H1 (cell line): ENCODE data around the gene SLC5A10. TPM values are rescaled to one million over a fixed set of nuclear protein-coding genes. Genes with fewer than 3 reads are reported as not detected.

ENCODE experiments used
- CTCF ChIA-PET: fragments of 300-600 bp; sonication (Branson Sonifier 250); formaldehyde crosslinking; loops from one replicate; lab custom pipeline; 2021; ENCODE audit not compliant: partially characterized antibody; lab: Charles Lee
- POLR2A ChIA-PET: fragments of 300-600 bp; sonication (Branson Sonifier 250); formaldehyde crosslinking; loops from one replicate; lab custom pipeline; 2021; ENCODE audit warnings: inconsistent platforms; ENCODE audit not compliant: partially characterized antibody; lab: Charles Lee
- DNase-seq, 2 experiments: peaks; one replicate each; pipeline versions ENCODE4 v3.0.0 to v3.0.0-alpha.2; 2010 to 2022; ENCODE audit warnings: low spot score in 2 of 2, low read depth in 1 of 2, mixed read lengths in 1 of 2
- FAIRE-seq: peaks from 2 replicates; lab custom pipeline; 2011; peaks lifted over from hg19 to GRCh38; lab: Jason Lieb, UNC
- H2AFZ ChIP-seq: 2 replicates; pipeline ENCODE4 v1.8.1; 2012; ENCODE audit warnings: low read length, inconsistent platforms
- H2AK5ac ChIP-seq: 2 replicates; pipeline ENCODE4 v1.6.1; 2013; ENCODE audit warnings: low read depth, low read length
- H2BK120ac ChIP-seq: replicated peaks from 2 replicates; pipeline ENCODE3; 2013; ENCODE audit warnings: low read depth, low read length, inconsistent platforms
- H2BK12ac ChIP-seq: 2 replicates; pipeline ENCODE4 v1.6.1; 2013; ENCODE audit warnings: low read depth, low read length
- H2BK15ac ChIP-seq: 2 replicates; pipeline ENCODE4 v1.6.1; 2013; ENCODE audit warnings: low read length
- H2BK20ac ChIP-seq: 2 replicates; pipeline ENCODE4 v1.6.1; 2013; ENCODE audit warnings: low read length
- H2BK5ac ChIP-seq: 2 replicates; pipeline ENCODE4 v1.6.1; 2013; ENCODE audit warnings: low read depth, low read length
- H3K14ac ChIP-seq: 2 replicates; pipeline ENCODE4 v1.6.1; 2013; ENCODE audit warnings: inconsistent platforms; ENCODE audit not compliant: insufficient read length
- H3K18ac ChIP-seq: 2 replicates; pipeline ENCODE4 v1.6.1; 2013; ENCODE audit warnings: low read length; ENCODE audit errors: extremely low read depth
- H3K23ac ChIP-seq: 2 replicates; pipeline ENCODE4 v1.6.1; 2013; ENCODE audit warnings: inconsistent platforms; ENCODE audit not compliant: insufficient read length
- H3K23me2 ChIP-seq: 2 replicates; pipeline ENCODE4 v1.6.1; 2013; ENCODE audit warnings: low read depth, low read length
- H3K27ac ChIP-seq: 2 replicates; pipeline ENCODE4 v1.6.1; 2011; ENCODE audit warnings: low read depth, low read length, inconsistent platforms
- H3K27me3 ChIP-seq, 4 experiments: replicated peaks in 1 of 4; 1 replicate in 1 of 4; 2 replicates in 3 of 4; pipeline versions ENCODE4 v1.6.1 to v1.8.1; 2011 to 2013; ENCODE audit warnings: low read length in 3 of 4, mild to moderate bottlenecking in 3 of 4, inconsistent platforms in 2 of 4, mixed read lengths in 2 of 4, moderate library complexity in 1 of 4; ENCODE audit not compliant: control insufficient read depth in 3 of 4, insufficient read depth in 3 of 4; ENCODE audit errors: extremely low read depth in 1 of 4
- H3K36me3 ChIP-seq, 4 experiments: 2 replicates each; pipeline versions ENCODE4 v1.6.1 to v1.8.1; 2011 to 2013; ENCODE audit warnings: mild to moderate bottlenecking in 4 of 4, low read length in 3 of 4, moderate library complexity in 2 of 4, control low read depth in 1 of 4, inconsistent platforms in 1 of 4; ENCODE audit not compliant: insufficient read depth in 4 of 4, control insufficient read depth in 2 of 4
- H3K4ac ChIP-seq: replicated peaks from 2 replicates; pipeline ENCODE3; 2013; ENCODE audit warnings: low read length, low read depth, mixed read lengths, inconsistent platforms; ENCODE audit not compliant: insufficient read length
- H3K4me1 ChIP-seq, 4 experiments: replicated peaks in 1 of 4; 1 replicate in 1 of 4; 2 replicates in 3 of 4; pipeline versions ENCODE4 v1.6.1 to v1.8.1; 2011 to 2013; ENCODE audit warnings: low read length in 3 of 4, inconsistent platforms in 2 of 4, mixed read lengths in 1 of 4; ENCODE audit not compliant: insufficient read depth in 4 of 4, control insufficient read depth in 3 of 4
- H3K4me2 ChIP-seq, 2 experiments: 2 replicates each; pipeline versions ENCODE4 v1.6.1 to v1.8.1; 2011 to 2013; ENCODE audit warnings: low read depth in 2 of 2, low read length in 2 of 2, control low read depth in 1 of 2, inconsistent platforms in 1 of 2, mild to moderate bottlenecking in 1 of 2; ENCODE audit not compliant: insufficient read depth in 1 of 2
- H3K4me3 ChIP-seq, 4 experiments: fragments of 200-600, 300-600 bp in 1 of 4; sonication (generic), shearing (Covaris generic), sonication (Bioruptor Twin) in 1 of 4; 2 replicates each; pipeline versions ENCODE4 v1.5.1 to v1.8.1; 2011 to 2016; ENCODE audit warnings: low read length in 4 of 4, low read depth in 3 of 4, control low read depth in 2 of 4, inconsistent platforms in 2 of 4, mild to moderate bottlenecking in 2 of 4, mixed read lengths in 1 of 4, moderate library complexity in 1 of 4; ENCODE audit not compliant: insufficient read depth in 2 of 4; ENCODE audit errors: extremely low read depth in 1 of 4
- H3K56ac ChIP-seq: replicated peaks from 2 replicates; pipeline ENCODE3; 2013; ENCODE audit warnings: low read depth, mild to moderate bottlenecking, mixed read lengths, low read length, inconsistent platforms; ENCODE audit not compliant: insufficient read length
- H3K79me1 ChIP-seq: 2 replicates; pipeline ENCODE4 v1.6.1; 2013; ENCODE audit warnings: low read depth, low read length, control low read depth
- H3K79me2 ChIP-seq, 2 experiments: 2 replicates each; pipeline versions ENCODE4 v1.6.1 to v1.8.1; 2012 to 2013; ENCODE audit warnings: low read length in 2 of 2, mild to moderate bottlenecking in 2 of 2, inconsistent platforms in 1 of 2; ENCODE audit not compliant: insufficient read depth in 2 of 2, control insufficient read depth in 1 of 2
- H3K9ac ChIP-seq, 4 experiments: replicated peaks in 1 of 4; 1 replicate in 1 of 4; 2 replicates in 3 of 4; pipeline versions ENCODE4 v1.6.1 to v1.8.1; 2011 to 2013; ENCODE audit warnings: low read depth in 3 of 4, low read length in 3 of 4, control low read depth in 2 of 4, mild to moderate bottlenecking in 2 of 4, moderate library complexity in 2 of 4, inconsistent platforms in 1 of 4; ENCODE audit errors: extremely low read depth in 1 of 4
- H3K9me3 ChIP-seq, 2 experiments: 2 replicates each; pipeline versions ENCODE4 v1.6.1 to v1.8.1; 2012 to 2013; ENCODE audit warnings: mild to moderate bottlenecking in 2 of 2, moderate library complexity in 2 of 2, control low read depth in 1 of 2, inconsistent platforms in 1 of 2, low read depth in 1 of 2, low read length in 1 of 2, mixed read lengths in 1 of 2; ENCODE audit not compliant: insufficient read depth in 2 of 2
- H4K20me1 ChIP-seq, 2 experiments: replicated peaks in 1 of 2; 2 replicates each; pipeline versions ENCODE3 to v1.8.1; 2011 to 2013; ENCODE audit warnings: inconsistent platforms in 2 of 2, low read length in 2 of 2, mild to moderate bottlenecking in 1 of 2; ENCODE audit not compliant: insufficient read depth in 2 of 2, control insufficient read depth in 1 of 2
- H4K5ac ChIP-seq: 2 replicates; pipeline ENCODE4 v1.6.1; 2013; ENCODE audit warnings: low read length, low read depth, mixed read lengths, inconsistent platforms; ENCODE audit not compliant: insufficient read length
- H4K8ac ChIP-seq: 2 replicates; pipeline ENCODE4 v1.8.0; 2013; ENCODE audit warnings: mild to moderate bottlenecking, moderate library complexity, low read length, inconsistent platforms; ENCODE audit not compliant: insufficient read depth; ENCODE audit errors: extremely low read depth
- H4K91ac ChIP-seq: replicated peaks from 2 replicates; pipeline ENCODE3; 2013; ENCODE audit warnings: low read length, mixed read lengths, inconsistent platforms; ENCODE audit not compliant: insufficient read length
- ASH2L ChIP-seq: fragments of 200-600, 300-600 bp; sonication (generic); IDR thresholded peaks from one replicate; pipeline ENCODE4 v1.7.1; 2017; ENCODE audit warnings: low read length
- BCL11A ChIP-seq, 2 experiments: IDR thresholded peaks; one replicate each; pipeline ENCODE4 v1.6.1; 2011; ENCODE audit warnings: low read depth in 2 of 2, low read length in 2 of 2, mild to moderate bottlenecking in 2 of 2
- HDAC6 ChIP-seq: IDR thresholded peaks from one replicate; pipeline ENCODE4 v1.7.1; 2012; ENCODE audit warnings: low read depth, mild to moderate bottlenecking, inconsistent platforms, low read length, moderate library complexity
- KDM1A ChIP-seq: fragments of 200-600, 300-600 bp; sonication (generic); IDR thresholded peaks from 2 replicates; pipeline ENCODE4 v1.7.1; 2016; ENCODE audit warnings: mild to moderate bottlenecking, low read length, borderline replicate concordance
- KDM5A ChIP-seq: fragments of 200-600 bp; IDR thresholded peaks from 2 replicates; pipeline ENCODE4 v1.7.1; 2012; ENCODE audit warnings: mild to moderate bottlenecking, low read length, inconsistent platforms, mixed read lengths
- POLR2A ChIP-seq, 2 experiments: IDR thresholded peaks; 1 replicate in 1 of 2; 2 replicates in 1 of 2; pipeline ENCODE4 v1.6.1; 2011; ENCODE audit warnings: low read depth in 2 of 2, low read length in 2 of 2, mild to moderate bottlenecking in 2 of 2; ENCODE audit errors: control extremely low read depth in 1 of 2
- POLR2AphosphoS5 ChIP-seq: IDR thresholded peaks from 2 replicates; pipeline ENCODE4 v1.6.1; 2011; ENCODE audit warnings: low read depth, low read length
- RFX5 ChIP-seq: IDR thresholded peaks from 2 replicates; pipeline ENCODE4 v1.6.1; 2011; ENCODE audit warnings: low read depth, low read length, improper control_type of control experiment, borderline replicate concordance
- RXRA ChIP-seq: IDR thresholded peaks from 2 replicates; pipeline ENCODE4 v1.6.1; 2011; ENCODE audit warnings: low read depth, mild to moderate bottlenecking, low read length, moderate library complexity; ENCODE audit not compliant: insufficient read depth
- SAP30 ChIP-seq: fragments of 300-600 bp; sonication (generic); IDR thresholded peaks from 2 replicates; pipeline ENCODE4 v1.7.1; 2012; ENCODE audit warnings: low read length, moderate library complexity, mild to moderate bottlenecking, inconsistent platforms; ENCODE audit not compliant: insufficient read depth, insufficient replicate concordance
- TBP ChIP-seq: IDR thresholded peaks from 2 replicates; pipeline ENCODE4 v1.6.1; 2011; ENCODE audit warnings: low read depth, low read length, improper control_type of control experiment
- TCF12 ChIP-seq: IDR thresholded peaks from 2 replicates; pipeline ENCODE4 v1.6.1; 2011; ENCODE audit warnings: low read depth, mild to moderate bottlenecking, low read length
- WGBS, 2 experiments: shearing (Covaris generic) in 1 of 2; methylation state at CpG; one replicate each; pipeline versions ENCODE4 v1.1.6 to v1.1.7; 2013 to 2015; ENCODE audit warnings: low lambda C conversion rate in 2 of 2, mixed read lengths in 2 of 2, inconsistent platforms in 1 of 2, low coverage in 1 of 2, missing lambda C conversion rate in 1 of 2; ENCODE audit not compliant: insufficient replicate concordance in 2 of 2, insufficient coverage in 1 of 2, insufficient read length in 1 of 2; ENCODE audit errors: extremely low coverage in 1 of 2, missing lambda C conversion rate in 1 of 2; 5-methylcytosine and 5-hydroxymethylcytosine counted together
- polyA plus RNA-seq, 7 experiments: library from polyadenylated mRNA; depleted of rRNA in 3 of 7; stranded (reverse) in 5 of 7; unstranded in 2 of 7; fragments of >200 nt in 5 of 7; fragments of 200-250 nt in 2 of 7; gene quantifications; 1 replicate in 5 of 7; 2 replicates in 1 of 7; 4 replicates in 1 of 7; pipeline versions ENCODE4 v1.2.1 to v1.2.3, GENCODE V29; 2011 to 2013; ENCODE audit warnings: missing spikeins in 2 of 7, mixed read lengths in 2 of 7
- total RNA-seq: library from RNA; stranded (reverse); fragmentation: NEBNext Ultra II Directional; extraction: Animal tissue kit (Norgen Biotek cat#: 25700); gene quantifications from 2 replicates; pipeline ENCODE4 v1.2.1, GENCODE V29; 2021
- TF ChIP-seq, protein P1 (sequence below): IDR thresholded peaks from 2 replicates; pipeline ENCODE4 v1.6.1; 2011; ENCODE audit warnings: low read depth, mild to moderate bottlenecking, low read length; ENCODE audit not compliant: insufficient read depth

Gene SLC5A10
- total and polyA plus RNA-seq, 2 of the 8 experiments (the other 6 are each of a cell fraction or from before 2014, with no cell fraction given) = 0.05 to 0.11 TPM

DNA sequence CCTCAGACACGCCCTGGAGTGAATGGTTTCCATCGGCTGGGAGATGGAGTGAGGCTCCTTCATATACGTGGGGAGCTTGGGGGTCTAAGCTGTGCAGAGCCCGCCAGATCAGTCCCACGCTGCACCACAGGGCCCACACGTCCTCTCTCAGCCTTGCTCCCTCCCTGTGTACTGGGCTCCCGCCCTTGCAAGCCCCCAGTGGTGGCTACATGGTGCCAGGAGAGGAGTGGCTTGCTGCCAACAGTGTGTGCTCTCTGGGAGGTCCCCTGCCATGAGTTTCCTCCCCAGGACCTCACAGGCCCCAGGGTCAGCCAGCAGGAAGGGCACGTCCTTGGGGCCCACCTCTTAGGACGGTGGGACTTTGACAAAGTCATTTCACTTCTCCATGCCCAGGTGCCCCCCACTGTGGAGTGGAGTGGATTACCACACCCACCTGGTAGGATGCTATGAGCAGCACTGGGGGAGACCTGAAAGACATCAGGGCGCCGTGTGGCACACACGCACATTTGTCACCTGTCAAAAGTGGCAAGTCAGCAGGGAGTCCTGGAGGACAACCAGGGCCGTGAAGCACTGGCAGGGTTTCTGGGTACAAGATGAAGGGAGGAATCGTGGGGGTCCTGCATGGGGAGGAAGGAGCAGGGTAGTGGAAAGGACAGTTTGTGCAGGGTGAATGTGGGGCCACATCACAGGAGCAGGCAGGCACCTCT lies 13.7 kb downstream of the SLC5A10 start:
- Histone ChIP-seq H3K9ac (no peak overlapping the region), H4K8ac (no peak overlapping the region), H2BK120ac (no peak overlapping the region), H2BK15ac (no peak overlapping the region), H3K18ac (no peak overlapping the region), H3K27me3 (no peaks in the 10 kb centered on the region), H3K23ac (no peak overlapping the region), H3K56ac (no peak overlapping the region), H3K14ac (no peak overlapping the region), H3K79me2 (no peaks in the 10 kb centered on the region), H3K4me3 (no peak overlapping the region), H3K4me2 (no peak overlapping the region), H4K91ac (no peak overlapping the region), H3K36me3 (peaks cover 0 to 3% (median 0%) of the 10 kb centered on the region in 4 experiments; a peak in 2 of 8 replicates), H2BK12ac (no peak overlapping the region), H3K9me3 (no peaks in the 10 kb centered on the region), H3K4me1 (peaks cover 0 to 34% (median 18%) of the 10 kb centered on the region in 4 experiments; a peak in 6 of 7 replicates), H2AFZ (no peak overlapping the region), H4K5ac (no peak overlapping the region), H3K4ac (no peak overlapping the region), H4K20me1 (peaks cover 0 to 2% of the 10 kb centered on the region in 2 experiments), H2AK5ac (no peak overlapping the region), H3K27ac (no peak overlapping the region; the same call in 1 of the 2 replicates), H2BK20ac (no peak overlapping the region), H3K79me1 (no peaks in the 10 kb centered on the region), H3K23me2 (no peaks in the 10 kb centered on the region), H2BK5ac (no peak overlapping the region)
- WGBS, 2 experiments = 88% methylated on average over 14 of the region's 14 CpGs; no CpG with 5 or more reads in 1 of the 2 experiments
- FAIRE-seq (no peak), DNase-seq (no peak)
- ChIA-PET CTCF (no interaction called here), POLR2A (interaction anchor here (1.1 kb wide), 1 partner anchor 11 kb away, joined by 3 read pairs; no protein-coding TSS in a partner anchor)
- TF ChIP-seq RXRA = no peak
- no peak for TF ChIP-seq KDM1A
- TF ChIP-seq POLR2A (IDR thresholded peaks at IDR 0.05; ENCODE audit: control extremely low read depth in 1 of 2, low read depth in 2 of 2, low read length in 2 of 2) = no peak
- no peak for TF ChIP-seq TBP
- no peak for TF ChIP-seq BCL11A (IDR thresholded peaks at IDR 0.05; ENCODE audit: low read depth in 2 of 2, low read length in 2 of 2)
- no peak for TF ChIP-seq SAP30
- TF ChIP-seq, protein P1, sequence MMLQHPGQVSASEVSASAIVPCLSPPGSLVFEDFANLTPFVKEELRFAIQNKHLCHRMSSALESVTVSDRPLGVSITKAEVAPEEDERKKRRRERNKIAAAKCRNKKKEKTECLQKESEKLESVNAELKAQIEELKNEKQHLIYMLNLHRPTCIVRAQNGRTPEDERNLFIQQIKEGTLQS = no peak
- TF ChIP-seq HDAC6 = no peak
- no peak for TF ChIP-seq POLR2AphosphoS5
- no peak for TF ChIP-seq KDM5A
- no peak for TF ChIP-seq TCF12
- no peak for TF ChIP-seq RFX5
- TF ChIP-seq ASH2L = no peak
